Measurements from ENCODE around the gene TPSB2.
"Not testable (repeated sequence)": the region's sequence is repeated elsewhere in the genome, so short reads cannot be mapped to it uniquely, and the experiment has no call there.

TPSB2 gene

DNA sequence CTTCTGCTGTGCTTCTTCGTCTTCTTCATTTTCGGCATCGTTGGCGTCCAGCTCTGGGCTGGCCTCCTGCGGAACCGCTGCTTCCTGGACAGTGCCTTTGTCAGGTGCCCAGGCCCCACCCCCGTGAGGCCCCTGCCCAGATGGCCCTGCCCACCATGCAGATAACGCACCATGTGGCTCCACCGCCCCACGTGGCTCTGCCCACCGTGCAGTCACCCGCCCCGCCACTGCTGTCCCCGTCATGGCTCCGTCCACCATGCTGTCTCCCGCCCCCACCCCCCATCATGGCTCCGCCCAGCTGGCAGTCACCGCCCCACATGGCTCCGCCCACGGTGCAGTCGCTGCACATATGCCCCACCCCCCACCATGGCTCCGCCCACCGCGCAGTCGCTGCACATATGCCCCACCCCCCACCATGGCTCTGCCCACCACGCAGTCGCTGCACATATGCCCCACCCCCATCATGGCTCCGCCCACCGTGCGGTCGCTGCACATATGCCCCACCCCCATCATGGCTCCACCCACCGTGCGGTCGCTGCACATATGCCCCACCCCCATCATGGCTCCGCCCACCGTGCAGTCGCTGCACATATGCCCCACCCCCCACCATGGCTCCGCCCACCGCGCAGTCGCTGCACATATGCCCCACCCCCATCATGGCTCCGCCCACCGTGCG lies 31.2 kb downstream of the TPSB2 start:
- DNase-seq: not testable (repeated sequence)

DNA sequence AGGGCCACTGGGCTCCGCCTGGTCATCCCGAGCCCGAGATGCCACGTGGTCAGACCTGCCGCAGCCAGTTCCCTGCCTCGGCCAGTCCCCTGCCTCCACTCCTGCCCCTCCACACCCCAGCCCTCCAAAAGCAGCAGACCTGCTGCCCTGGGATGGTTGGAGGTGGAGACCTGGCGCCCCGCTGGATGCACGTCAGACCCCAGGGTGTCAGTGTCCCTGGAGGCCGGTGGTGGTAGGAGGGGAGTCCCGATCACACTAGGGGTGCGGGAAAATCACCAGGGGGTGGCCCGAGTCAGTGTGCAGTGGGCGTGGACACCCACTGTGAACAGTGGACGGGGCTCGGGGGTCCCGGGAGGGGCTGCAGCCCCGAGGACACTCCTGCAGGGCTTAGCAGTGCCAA lies 31.8 kb downstream of the TPSB2 start:
- DNase-seq: no peak

DNA sequence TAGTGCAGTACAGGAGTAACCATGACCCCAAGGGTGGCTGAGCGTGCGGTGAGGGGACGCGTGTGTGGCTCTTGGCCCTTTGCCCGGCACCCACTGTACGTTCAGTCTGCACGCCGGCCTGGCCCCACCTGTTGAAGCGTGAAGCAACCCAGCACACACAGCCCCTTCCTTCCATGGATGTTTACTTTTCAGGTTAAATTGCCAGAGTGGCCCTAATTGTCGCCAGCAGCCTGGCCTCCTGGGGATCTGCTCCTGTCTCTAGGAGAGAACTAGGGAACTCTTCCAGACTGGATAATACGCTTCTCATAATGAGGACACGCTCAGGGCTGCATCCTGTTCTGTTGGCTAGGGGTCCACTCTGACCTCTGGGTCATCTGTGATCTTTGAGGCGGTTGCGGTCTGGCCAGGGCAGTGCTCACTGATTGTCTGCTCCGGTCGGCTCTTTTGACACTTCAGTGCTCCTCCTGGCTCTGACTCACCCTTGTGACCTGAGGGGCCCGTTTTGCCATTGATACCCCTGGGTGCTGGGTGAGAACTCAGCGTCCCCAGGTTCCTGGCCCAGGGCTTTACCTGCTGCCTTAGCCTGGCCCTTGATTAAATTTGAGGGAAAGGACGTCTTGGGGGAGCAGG lies 32.6 kb downstream of the TPSB2 start:
- peak; percentile 89 for DNase-seq

DNA sequence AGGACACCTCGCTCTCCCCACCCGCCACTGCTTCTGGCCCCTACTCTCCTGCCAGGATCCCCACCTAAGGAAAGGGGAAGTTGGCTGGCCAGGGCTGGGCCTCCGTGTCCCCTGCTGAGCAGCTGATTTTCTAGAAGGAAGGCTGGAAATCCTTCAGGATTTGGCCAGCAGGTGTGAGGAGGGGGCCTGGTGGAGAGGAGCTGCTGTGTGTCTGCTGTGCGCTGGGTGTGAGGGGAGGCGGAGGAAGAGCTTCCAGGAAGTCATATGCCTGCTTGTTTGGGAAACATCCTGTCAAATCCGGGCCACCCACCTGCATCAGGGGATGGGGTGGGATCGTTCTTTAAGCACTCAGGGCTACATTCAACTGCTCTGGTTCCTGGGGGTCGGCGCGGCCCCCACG lies 33.5 kb downstream of the TPSB2 start:
- no peak for DNase-seq

DNA sequence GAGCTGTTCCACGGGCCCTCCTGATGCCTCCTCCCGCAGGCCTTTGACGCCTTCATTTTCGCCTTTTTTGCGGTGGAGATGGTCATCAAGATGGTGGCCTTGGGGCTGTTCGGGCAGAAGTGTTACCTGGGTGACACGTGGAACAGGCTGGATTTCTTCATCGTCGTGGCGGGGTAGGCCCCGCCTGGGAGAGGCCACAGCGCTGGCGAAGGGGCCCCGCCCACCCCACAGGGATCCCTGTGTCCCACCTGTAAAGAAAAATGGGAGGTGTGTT lies 34.7 kb downstream of the TPSB2 start:
- DNase-seq: no peak

DNA sequence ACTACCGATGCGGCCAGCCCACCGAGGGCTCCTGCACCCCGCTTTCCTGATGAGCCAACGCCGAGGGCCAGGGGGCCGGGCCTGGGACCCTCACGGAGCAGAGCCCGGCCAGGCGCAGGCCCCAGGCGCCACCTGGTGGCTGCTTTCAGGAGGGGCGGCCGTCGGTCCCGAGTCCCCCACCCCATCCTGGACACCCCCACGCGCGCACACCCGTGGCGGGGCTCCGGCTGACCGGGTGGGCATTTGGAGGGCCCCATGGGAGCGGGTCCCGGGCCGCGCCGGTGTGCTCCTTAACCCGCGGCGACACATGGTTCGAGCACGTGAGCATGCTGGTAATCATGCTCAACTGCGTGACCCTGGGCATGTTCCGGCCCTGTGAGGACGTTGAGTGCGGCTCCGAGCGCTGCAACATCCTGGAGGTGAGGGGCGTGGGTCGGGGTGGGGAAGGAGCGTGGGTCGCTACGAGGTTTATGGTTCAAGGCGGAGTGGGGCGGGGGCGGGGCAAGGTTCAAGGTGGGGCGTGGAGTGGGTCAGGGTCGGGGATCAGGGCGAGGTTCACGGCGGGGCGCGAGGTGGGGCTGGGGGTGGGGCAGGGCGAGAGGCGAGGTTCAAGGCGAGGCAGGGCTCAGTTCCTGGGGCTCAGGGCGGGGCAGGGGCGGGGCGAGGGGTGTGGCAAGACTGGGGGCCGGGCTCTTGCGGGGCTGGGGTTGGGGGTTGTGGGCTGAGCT lies 35.2 kb downstream of the TPSB2 start:
- peak; percentile 5 for DNase-seq

DNA sequence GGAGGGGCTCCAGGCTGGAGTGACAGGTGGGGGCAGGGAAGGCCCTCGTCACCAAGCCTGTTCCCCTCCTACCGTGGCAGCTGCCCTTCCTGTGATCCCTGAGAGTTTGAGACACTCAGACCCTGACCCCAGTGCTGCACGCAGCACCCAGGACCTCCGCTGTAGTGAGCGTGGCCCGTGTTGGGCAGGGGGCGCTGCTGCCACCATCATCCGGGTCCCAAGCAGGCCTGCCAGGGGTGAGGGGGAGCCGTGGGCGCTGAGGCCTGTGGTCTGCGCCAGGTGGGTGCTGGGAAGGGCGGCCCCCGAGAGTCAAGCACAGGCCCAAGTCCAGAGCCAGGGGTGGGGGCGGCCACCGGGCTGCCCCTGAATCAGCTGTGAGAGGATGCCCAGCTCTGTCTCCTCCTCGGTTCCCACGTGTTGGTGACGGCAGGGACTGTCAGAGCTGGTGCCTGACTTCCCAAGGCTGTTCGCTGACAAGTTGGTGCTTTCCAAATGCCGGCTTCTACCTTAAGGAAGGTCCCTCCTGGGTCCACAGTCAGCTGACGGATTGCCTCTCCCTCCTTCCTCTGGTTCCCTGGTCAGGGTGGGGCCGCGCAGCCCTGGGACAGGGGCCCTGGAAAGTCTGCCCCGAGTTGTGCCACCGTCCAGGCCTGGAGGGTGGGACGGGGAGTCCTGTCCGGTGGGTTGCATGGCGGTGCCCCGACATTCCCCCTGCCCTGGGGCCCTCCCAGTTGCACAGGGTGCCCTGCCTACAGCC lies 36.0 kb downstream of the TPSB2 start:
- no peak for DNase-seq

DNA sequence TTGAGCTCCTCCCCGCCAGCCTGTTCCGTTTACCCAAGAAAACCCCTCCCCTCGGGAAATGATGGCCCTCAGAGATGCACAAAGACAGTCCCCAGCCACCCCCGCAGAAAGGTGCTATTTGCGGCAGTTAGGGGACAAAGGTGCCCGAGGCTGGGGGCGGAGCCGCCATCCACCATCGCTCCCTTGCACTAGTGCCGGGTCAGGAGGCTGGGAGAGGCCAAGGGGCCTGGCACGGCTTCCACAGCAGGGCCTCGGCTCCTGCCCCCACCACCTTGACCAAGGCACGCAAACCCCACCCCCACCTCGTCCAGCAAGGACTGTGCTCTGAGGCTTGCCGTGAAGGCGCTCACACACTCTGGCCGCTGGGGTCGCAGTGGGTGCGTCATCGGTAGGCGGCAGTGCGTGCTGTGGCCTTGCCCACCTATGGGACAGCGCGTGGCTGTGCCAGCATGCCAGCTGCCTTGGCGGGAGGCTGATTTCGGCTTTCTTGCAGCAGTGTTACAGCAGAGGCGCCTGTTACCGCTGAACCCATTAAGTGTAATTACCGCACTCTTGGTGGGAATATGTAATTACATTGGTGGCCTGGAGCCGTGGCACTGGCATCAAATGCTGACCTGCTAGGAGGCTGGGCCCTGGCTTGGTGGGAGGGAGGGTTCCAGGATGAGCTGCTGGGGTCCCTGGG lies 36.7 kb downstream of the TPSB2 start:
- DNase-seq: no peak

DNA sequence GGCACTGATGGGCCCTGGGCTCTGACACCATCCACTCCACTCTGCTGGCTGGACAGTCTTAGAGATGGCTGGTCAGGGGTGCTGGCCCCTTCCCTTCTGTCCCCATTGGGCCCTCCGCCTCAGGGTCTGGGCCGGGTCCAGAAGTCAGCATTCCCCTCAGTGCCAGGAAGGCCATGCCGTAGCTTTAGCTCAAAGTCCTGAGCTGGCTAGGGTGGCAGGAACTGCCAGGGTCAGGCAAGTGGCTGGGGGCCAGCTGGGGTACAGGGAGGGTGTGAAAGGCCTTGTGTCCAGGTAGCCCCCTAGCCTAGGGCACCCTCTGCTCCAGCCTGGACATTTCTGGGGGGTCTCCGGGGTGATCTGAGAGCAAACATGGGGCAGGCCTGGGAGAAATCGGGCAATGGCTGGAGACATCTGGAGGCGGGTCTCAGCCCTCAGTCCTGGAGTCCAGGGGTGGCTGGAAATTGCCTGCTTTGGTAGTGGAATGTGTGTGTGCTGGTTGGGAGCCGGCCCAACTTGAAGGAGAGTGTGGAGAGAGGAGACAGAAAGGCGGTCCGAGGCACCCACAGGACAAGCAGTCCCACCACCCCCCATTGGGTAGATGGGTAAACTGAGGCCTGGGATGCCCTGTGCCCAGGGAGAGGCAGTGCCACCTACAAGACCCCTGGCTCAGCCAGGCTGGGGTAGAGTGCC lies 37.5 kb downstream of the TPSB2 start:
- no peak for DNase-seq

DNA sequence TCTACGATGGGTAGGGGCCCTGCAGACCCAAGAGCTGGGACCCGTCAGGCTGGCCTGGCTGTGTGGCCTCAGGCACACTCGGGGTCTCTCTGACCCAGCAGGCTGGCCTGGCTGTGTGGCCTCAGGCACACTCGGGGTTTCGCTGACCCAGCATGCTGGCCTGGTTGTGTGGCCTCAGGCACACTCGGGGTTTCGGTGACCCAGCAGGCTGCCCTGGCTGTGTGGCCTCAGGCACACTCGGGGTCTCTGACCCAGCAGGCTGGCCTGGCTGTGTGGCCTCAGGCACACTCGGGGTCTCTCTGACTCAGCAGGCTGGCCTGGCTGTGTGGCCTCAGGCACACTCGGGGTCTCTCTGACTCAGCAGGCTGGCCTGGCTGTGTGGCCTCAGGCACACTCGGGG lies 39.2 kb downstream of the TPSB2 start:
- DNase-seq: not testable (repeated sequence)

DNA sequence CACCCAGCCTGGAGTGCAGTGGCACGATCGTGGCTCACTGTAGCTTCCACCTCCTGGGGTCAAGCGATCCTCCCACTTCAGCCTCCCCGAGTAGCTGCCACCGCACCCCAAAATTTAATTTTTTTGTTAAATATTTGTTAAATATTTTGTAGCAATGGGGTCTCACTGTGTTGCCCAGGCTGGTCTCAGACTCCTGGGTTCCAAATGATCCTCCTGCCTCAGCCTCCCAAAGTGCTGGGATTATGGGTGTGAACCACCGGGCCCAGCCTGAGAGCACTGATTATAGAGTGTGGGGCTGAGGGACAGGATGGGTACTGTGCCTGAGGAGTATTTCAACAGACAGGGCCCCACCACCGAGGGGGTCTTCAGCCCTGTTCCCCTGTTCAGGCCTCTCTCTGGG lies 40.5 kb downstream of the TPSB2 start:
- DNase-seq: no peak

DNA sequence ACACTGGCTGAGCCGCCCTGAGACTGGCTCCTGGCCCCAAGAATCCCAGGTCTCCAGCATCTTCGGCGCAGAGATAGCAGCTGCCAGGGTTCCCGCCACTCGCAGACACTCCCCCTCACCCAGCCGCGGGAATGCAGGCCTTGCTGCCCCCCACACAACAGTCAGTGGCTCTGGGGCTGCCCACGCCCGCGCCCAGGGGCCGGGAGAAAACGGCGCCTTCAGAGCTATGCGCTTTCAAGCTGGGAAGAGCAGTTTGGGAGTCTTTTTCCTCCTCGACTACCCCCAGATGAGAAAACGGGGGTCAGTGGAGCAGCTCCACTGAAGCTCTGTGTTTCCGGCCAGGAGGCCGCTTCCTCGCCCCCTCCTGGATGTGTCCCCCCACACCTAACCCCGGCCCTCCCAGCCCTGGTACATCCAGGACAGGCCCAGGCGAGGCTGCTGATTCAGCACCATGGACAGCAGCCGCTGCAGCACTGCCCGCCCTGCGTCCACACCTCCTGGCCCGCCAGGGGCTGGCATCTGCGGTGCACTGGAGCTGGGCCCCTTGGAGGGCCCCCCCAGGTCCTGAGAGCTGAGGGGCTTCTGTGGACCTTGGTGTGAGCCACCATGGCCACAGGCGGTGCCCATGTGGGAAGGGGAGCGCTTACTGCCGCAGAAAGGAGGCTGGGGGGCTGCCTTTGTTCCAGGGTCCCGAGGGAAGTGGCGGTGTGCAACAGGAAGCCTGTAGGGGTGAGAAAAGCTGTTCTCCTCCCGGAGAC lies 41.4 kb downstream of the TPSB2 start:
- no peak for DNase-seq

DNA sequence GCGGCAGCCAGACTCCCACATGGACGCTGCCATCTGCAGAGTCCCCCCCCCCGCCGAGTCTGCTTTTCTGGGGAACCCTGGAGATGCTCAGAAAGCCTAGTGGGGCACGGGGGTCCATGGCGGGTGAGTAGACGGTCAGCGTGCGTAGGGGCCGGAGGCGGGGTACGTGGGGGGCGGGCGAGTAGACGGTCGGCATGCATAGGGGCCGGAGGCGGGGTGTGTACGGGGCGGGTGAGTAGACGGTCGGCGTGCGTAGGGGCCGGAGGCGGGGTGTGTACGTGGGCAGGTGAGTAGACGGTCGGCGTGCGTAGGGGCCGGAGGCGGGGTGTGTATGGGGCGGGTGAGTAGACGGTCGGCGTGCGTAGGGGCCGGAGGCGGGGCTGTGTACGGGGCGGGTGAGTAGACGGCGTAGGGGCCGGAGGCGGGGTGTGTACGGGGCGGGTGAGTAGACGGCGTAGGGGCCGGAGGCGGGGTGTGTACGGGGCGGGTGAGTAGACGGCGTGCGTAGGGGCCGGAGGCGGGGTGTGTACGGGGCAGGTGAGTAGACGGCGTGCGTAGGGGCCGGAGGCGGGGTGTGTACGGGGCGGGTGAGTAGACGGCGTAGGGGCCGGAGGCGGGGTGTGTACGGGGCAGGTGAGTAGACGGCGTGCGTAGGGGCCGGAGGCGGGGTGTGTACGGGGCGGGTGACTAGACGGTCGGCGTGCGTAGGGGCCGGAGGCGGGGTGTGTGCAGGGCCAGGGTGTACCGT lies 44.4 kb downstream of the TPSB2 start:
- not testable (repeated sequence) for DNase-seq

DNA sequence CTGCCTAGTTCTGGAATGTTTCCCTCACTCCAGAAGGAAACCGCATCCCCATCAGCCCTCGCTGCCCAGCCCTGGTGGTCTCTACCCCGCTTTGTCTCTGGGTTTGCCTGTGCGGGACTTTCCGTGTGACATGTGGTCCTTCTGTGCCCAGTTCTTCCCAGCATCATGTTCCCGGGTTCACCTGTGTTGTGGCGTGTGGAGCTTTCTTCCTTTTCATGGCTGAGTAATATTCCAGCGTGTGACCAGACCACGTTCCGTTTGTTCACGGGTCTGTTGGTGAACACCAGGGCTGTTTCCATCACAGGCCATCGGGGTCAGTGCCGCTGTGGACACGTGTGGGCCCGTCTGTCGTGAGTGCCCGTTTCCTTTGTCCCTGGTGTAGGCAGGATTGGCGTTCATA lies 45.0 kb downstream of the TPSB2 start:
- no peak for DNase-seq

DNA sequence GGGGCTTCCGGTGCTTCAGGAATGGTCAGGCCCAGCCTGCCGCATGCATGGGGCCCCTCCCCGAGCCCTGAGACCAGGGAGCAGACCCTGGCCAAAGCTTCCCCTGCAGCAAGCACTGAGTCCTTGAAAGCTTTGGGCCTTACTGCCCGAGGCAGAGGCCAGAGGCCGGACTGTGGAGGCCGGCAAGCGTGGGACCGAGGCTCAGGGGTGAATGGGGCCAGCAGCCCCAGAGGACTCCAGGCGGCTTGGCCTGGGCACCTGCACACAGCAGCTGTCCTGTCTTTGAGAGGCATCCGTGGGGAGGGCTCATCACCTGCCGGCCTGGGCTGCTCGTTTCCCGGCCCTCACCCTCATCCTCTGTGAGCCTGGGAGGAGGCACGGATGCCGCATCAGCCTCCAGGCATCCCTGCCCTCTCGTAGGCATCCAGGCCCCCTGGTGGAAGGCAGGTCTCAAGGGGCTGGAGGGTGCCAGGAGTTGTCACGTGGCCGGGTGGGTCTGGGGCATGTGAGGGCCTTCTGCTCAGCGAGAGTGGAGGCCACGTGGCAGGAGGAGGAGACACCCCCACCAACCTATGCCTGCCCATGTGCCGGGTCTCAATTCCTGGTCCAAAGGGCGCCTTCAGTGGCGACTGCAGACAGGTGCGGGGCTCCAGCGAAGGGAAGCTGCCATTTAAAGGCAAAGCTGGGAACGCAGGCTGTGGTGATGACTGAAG lies 45.7 kb downstream of the TPSB2 start:
- peak; percentile 26 for DNase-seq

DNA sequence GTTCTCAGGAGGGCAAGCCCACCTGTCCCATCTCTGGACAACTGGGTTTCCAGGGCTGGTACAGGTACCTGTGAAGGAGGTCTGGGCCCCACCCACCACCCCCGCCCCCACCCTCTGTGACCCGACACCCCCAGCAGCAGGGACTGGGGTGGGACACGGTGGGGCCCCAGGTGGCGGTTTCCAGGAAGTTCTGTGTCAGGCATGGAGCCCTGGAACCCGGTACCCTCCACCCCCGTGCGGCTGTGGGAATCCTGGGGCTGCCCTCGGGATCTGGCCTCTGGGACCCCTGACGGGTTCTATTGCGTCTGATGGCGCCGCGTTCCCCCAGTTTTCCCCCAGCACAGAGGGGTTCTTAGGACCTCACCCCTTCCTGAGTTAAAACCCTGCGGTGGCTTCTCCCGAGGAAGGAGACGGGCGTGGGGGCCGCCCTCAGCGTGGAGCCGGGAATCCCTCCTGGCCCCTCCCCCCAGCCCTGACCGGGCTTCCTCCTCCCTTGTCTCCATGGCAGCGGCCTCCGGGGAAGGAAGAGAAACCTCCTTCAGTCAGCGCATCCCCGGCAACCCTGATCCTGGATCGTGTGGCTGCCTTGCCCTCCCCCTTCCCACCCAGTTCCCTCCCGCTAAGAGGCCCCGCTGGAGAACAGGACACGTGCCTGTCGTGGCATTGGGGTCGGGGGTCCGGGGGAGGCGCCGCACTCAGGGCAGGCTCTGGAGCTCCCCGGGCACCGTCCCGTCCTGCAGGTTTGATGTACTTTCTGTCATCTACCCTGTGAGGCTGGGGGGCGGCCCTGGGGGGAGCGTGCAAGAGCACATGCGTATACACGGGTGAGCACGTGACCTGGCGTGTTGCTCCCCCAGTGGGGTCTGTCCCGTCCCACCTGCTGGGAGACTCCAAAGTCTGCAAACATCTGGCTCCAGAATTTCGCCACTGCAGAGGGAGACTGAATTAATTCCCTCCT lies 46.8 kb downstream of the TPSB2 start:
- no peak for DNase-seq

DNA sequence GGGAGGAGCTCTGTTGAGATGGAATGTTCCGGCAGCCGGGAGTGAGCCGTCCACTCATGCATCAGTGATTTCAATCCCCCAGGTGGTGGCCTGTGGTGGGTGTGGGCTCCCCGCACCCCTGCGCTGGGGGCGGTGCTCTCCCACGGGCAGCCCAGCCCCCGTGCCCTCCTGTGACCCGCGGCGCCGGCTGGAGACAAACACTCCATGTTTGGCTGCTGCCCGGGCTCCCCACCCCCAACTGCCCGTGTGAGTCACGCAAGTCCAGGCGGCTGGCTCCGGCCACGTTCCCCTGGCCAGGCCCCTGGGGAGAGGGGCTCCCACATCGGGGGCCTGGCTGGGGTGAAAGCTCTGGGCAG lies 47.7 kb downstream of the TPSB2 start:
- DNase-seq: no peak

DNA sequence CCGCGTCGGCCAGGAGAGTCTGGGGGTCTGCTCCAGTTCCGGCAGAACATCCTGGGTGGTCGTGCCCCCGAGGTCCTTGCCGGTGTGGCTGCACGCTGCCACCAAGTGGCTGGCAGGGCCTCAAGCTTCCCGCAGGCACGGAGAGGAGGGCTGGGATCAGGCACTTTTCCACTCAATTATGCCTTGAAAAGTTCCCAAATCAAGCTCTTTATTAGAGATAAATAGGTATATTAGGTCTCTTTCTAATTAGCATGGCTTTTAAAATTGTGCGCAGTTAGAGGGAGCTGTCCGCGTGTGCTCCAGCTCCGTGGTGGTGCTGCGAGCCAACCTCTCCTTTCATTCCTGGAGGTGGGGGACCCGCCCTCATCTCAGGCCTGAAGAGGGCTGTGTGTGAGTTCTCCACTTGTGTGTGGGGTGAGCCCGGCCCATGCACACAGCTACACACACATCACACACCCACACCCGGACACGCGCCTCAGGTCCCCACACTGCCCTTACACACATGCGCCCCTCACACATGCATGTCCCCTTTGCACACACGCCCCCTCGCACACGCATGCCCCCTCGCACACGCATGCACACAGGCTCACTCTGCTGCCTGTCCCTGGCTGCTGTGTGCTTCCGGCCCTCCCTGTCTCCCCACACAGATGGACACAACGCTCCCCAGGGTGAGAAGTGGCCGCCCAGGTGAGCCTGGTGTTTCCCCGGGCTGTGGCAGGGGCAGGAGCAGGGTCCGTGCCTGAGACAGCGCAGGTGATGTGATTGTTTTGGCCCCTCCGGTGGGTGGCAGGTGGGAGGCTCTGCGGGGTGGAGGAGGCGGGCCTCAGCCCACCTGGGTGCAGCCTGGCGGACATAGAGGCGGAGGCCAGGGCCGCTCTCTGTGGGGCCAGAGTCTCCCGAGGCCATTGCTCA lies 48.3 kb downstream of the TPSB2 start:
- no peak for DNase-seq

All from NCI-H345 (cell line).